Measurements from ENCODE around the gene SEMA6A. TPM values are rescaled to one million over a fixed set of nuclear protein-coding genes. Genes with fewer than 3 reads are reported as not detected.

Gene SEMA6A
- total RNA-seq, 6 experiments from 2014 or later: 4.5 to 12.0 (median 8.4) TPM

DNA sequence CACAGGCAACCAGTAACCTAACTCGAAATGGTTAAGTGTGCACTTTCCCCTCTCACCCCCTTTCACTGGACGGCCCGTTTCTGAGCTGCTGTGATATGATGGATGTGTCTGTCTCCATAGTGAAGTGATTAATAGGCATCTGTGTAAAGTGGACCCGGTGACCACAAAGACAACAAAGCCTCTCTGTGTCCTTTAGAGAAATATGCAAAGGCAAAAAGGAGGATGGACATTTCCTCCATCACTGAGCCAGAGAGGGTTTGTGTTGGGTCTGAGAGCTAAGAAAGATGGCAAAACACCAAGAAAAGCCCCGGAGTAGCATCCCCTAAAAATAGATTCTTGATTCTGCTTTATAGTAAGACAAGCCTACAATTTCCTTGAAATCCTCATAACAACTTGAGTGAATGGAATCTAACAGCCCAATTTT, 120.6 kb downstream of the SEMA6A start:
- no peak overlapping the region for H3K27ac ChIP-seq
- H3K27me3 ChIP-seq: no peaks in the 10 kb centered on the region
- intact Hi-C loops (cut with DNase I): no loop called here
- no peaks in the 10 kb centered on the region for H3K4me1 ChIP-seq
- ATAC-seq (no peak), DNase-seq (no peak)
- no peaks in the 10 kb centered on the region for H3K36me3 ChIP-seq
- H3K9me3 ChIP-seq: no peaks in the 10 kb centered on the region
- 64% methylated on average over 5 of the region's 5 CpGs for WGBS (ENCODE audit: insufficient coverage, low coverage, low lambda C conversion rate, missing lambda C conversion rate)
- H3K4me3 ChIP-seq: no peak overlapping the region
- TF ChIP-seq, protein P1, sequence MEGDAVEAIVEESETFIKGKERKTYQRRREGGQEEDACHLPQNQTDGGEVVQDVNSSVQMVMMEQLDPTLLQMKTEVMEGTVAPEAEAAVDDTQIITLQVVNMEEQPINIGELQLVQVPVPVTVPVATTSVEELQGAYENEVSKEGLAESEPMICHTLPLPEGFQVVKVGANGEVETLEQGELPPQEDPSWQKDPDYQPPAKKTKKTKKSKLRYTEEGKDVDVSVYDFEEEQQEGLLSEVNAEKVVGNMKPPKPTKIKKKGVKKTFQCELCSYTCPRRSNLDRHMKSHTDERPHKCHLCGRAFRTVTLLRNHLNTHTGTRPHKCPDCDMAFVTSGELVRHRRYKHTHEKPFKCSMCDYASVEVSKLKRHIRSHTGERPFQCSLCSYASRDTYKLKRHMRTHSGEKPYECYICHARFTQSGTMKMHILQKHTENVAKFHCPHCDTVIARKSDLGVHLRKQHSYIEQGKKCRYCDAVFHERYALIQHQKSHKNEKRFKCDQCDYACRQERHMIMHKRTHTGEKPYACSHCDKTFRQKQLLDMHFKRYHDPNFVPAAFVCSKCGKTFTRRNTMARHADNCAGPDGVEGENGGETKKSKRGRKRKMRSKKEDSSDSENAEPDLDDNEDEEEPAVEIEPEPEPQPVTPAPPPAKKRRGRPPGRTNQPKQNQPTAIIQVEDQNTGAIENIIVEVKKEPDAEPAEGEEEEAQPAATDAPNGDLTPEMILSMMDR (IDR thresholded peaks at IDR 0.05): no peak
- no peak for TF ChIP-seq POLR2A (IDR thresholded peaks at IDR 0.05)

DNA sequence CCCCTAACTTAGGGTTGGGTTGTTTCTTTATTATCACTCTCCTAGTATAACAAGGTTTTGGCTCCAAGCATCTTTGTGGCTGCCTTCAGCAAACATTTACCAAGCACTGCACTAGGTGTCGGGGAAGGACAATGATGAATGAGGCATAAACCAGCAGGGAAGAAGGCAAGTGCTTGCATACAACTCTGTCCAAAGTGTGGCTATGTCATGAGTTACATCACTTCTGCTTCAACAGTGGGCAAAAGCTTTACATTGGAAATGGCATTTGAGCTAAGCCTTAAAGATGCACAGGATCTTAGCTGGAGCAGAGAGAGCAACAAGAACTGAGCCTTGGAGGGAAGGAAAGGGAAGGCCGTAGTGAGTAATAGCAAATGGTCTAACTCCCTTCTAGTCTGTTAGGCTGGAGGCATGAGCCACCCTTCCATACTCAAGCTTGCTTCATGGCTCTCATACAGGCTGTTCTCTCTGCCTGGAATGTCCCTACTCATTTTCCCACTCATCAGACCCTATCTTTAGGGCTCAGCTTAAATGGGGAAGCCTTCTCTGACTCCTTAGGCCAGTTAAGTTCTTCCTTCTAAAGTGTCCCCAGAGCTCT, 121.8 kb downstream of the SEMA6A start:
- no peaks in the 10 kb centered on the region for H3K9me3 ChIP-seq
- no peaks in the 10 kb centered on the region for H3K36me3 ChIP-seq
- WGBS (ENCODE audit: insufficient coverage, low coverage, low lambda C conversion rate, missing lambda C conversion rate): 85% methylated on average over 2 of the region's 2 CpGs
- no peak overlapping the region for H3K27ac ChIP-seq
- intact Hi-C loops (cut with DNase I): no loop called here
- H3K4me1 ChIP-seq: no peaks in the 10 kb centered on the region
- no peak overlapping the region for H3K4me3 ChIP-seq
- H3K27me3 ChIP-seq: no peaks in the 10 kb centered on the region
- ATAC-seq (no peak), DNase-seq (no peak)
- TF ChIP-seq, protein P1 (IDR thresholded peaks at IDR 0.05): no peak
- TF ChIP-seq POLR2A (IDR thresholded peaks at IDR 0.05): no peak

DNA sequence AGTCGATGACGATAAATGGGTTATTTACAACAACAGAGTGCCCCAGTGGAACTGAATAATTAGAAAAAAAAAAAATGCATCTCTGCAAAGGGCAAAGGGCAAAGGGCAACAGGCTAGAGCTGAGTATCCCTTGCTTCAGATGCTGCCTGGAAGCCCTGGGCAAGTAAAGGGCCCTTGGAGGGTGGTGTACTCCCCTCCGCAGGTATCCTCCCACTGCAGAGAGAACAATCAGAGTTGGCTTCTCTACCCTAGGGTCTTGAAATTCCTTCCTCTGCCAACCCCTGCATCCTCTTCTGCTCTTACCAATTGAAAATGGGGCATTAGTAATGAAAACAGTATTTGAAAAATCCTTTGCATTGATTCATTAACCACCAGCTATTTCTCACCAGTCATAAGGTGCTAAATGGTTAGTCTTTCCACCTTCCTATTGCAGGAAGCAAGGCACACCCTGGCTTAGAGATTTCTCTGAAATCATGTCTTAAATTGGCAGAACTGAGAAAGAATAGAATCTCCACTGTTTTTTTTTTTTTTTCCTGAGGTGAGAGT, 122.6 kb downstream of the SEMA6A start:
- Histone ChIP-seq H3K4me1 (no peaks in the 10 kb centered on the region), H3K27me3 (no peaks in the 10 kb centered on the region), H3K4me3 (no peak overlapping the region), H3K27ac (no peak overlapping the region), H3K36me3 (no peaks in the 10 kb centered on the region), H3K9me3 (no peaks in the 10 kb centered on the region)
- ATAC-seq: no peak
- DNase-seq: no peak
- intact Hi-C loops (cut with DNase I): no loop called here
- 65% methylated on average over 3 of the region's 3 CpGs for WGBS (ENCODE audit: insufficient coverage, low coverage, low lambda C conversion rate, missing lambda C conversion rate)
- TF ChIP-seq, protein P1 (IDR thresholded peaks at IDR 0.05): no peak
- no peak for TF ChIP-seq POLR2A (IDR thresholded peaks at IDR 0.05)

DNA sequence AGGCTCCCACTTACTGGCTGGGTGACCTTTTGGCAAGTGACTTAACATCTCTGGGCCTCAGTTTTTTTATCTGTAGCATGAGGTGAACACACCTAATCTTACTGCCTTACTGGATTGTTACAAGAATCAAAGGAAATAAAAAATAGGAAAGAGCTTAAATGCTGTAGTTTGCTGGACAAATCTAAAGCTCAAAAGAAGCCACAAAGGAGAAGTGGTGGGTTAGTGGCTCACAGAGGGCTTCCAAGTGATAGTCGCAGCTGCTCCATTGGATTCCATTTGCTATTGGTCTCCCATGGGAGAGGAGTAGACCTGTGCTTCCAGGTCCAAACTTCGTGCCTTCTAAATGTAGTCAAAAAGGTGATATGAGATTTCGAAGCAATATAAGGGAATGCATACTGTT, 123.6 kb downstream of the SEMA6A start:
- ATAC-seq: no peak
- H3K36me3 ChIP-seq: no peaks in the 10 kb centered on the region
- TF ChIP-seq, protein P1 (IDR thresholded peaks at IDR 0.05): no peak
- TF ChIP-seq POLR2A (IDR thresholded peaks at IDR 0.05): no peak
- DNase-seq: no peak
- WGBS (ENCODE audit: insufficient coverage, low coverage, low lambda C conversion rate, missing lambda C conversion rate): 85% methylated on average over 3 of the region's 3 CpGs
- H3K4me1 ChIP-seq: no peaks in the 10 kb centered on the region
- no peak overlapping the region for H3K27ac ChIP-seq
- no peaks in the 10 kb centered on the region for H3K27me3 ChIP-seq
- intact Hi-C loops (cut with DNase I): no loop called here
- H3K9me3 ChIP-seq: no peaks in the 10 kb centered on the region
- H3K4me3 ChIP-seq: no peak overlapping the region

Data from right lobe of liver (tissue), 6 donors.